Measurements from ENCODE around the gene CENPO.

Gene CENPO

DNA sequence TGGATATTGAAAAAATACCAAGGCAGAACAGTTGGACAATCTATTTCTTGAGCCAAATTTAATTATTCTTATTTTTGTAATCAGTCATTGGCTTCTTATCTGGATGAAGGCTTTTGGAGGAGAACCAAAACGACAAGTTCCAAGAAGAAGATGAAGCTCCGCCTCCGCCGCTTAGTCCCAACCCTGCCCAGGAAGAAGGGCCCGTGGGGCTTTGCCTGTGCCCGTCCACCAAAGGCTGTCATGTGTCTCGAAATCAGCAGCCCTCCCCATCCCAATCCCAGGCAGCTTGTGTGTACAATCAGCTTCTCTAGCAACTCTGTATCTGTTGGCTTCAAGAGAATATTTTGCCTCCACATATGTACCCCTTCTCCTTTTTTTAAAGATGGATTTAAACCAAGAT lies 24.6 kb upstream of the CENPO start:
- TF ChIP-seq REST (IDR thresholded peaks at IDR 0.05; ENCODE audit: insufficient replicate concordance, low read depth), result no peak
- TF ChIP-seq, protein P1, sequence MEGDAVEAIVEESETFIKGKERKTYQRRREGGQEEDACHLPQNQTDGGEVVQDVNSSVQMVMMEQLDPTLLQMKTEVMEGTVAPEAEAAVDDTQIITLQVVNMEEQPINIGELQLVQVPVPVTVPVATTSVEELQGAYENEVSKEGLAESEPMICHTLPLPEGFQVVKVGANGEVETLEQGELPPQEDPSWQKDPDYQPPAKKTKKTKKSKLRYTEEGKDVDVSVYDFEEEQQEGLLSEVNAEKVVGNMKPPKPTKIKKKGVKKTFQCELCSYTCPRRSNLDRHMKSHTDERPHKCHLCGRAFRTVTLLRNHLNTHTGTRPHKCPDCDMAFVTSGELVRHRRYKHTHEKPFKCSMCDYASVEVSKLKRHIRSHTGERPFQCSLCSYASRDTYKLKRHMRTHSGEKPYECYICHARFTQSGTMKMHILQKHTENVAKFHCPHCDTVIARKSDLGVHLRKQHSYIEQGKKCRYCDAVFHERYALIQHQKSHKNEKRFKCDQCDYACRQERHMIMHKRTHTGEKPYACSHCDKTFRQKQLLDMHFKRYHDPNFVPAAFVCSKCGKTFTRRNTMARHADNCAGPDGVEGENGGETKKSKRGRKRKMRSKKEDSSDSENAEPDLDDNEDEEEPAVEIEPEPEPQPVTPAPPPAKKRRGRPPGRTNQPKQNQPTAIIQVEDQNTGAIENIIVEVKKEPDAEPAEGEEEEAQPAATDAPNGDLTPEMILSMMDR (IDR thresholded peaks at IDR 0.05; ENCODE audit: insufficient read depth, low read length), result no peak
- no peak for TF ChIP-seq POLR2AphosphoS5 (IDR thresholded peaks at IDR 0.05; ENCODE audit: low read depth)
- TF ChIP-seq SPI1 (IDR thresholded peaks at IDR 0.05; ENCODE audit: borderline replicate concordance, low read depth), result no peak
- TF ChIP-seq GABPA (IDR thresholded peaks at IDR 0.05; ENCODE audit: low read depth), result no peak
- H3K27ac ChIP-seq (replicated peaks), result no peak overlapping the region
- H3K4me3 ChIP-seq (replicated peaks; ENCODE audit: insufficient read depth, low read length), result no peak overlapping the region
- no peak for DNase-seq (ENCODE audit: low read depth in 1 of 2, low spot score in 1 of 2)
- no peaks in the 10 kb centered on the region for H3K27me3 ChIP-seq (ENCODE audit: insufficient read depth, poor library complexity, severe bottlenecking)

- H3K27ac ChIP-seq (replicated peaks), result no peak overlapping the region
- TF ChIP-seq, protein P1 (IDR thresholded peaks at IDR 0.05; ENCODE audit: insufficient read depth, low read length), result no peak
- TF ChIP-seq POLR2AphosphoS5 (IDR thresholded peaks at IDR 0.05; ENCODE audit: low read depth) (no peak), REST (IDR thresholded peaks at IDR 0.05; ENCODE audit: insufficient replicate concordance, low read depth) (no peak), GABPA (IDR thresholded peaks at IDR 0.05; ENCODE audit: low read depth) (no peak), SPI1 (IDR thresholded peaks at IDR 0.05; ENCODE audit: borderline replicate concordance, low read depth) (no peak)
- no peak for DNase-seq (ENCODE audit: low read depth in 1 of 2, low spot score in 1 of 2)
- H3K4me3 ChIP-seq (replicated peaks; ENCODE audit: insufficient read depth, low read length), result no peak overlapping the region
- no peaks in the 10 kb centered on the region for H3K27me3 ChIP-seq (ENCODE audit: insufficient read depth, poor library complexity, severe bottlenecking)
Observed at GRCh38 chr2:24771061-24771460, 22.2 kb upstream of the CENPO start.

GRCh38 chr2:24771764-24772586 lies 21.2 kb upstream of the CENPO start:
- Histone ChIP-seq H3K27me3 (ENCODE audit: insufficient read depth, poor library complexity, severe bottlenecking) (no peaks in the 10 kb centered on the region), H3K4me3 (replicated peaks; ENCODE audit: insufficient read depth, low read length) (no peak overlapping the region), H3K27ac (replicated peaks) (no peak overlapping the region)
- TF ChIP-seq SPI1 (IDR thresholded peaks at IDR 0.05; ENCODE audit: borderline replicate concordance, low read depth), result no peak
- no peak for TF ChIP-seq REST (IDR thresholded peaks at IDR 0.05; ENCODE audit: insufficient replicate concordance, low read depth)
- TF ChIP-seq, protein P1 (IDR thresholded peaks at IDR 0.05; ENCODE audit: insufficient read depth, low read length), result no peak
- TF ChIP-seq GABPA (IDR thresholded peaks at IDR 0.05; ENCODE audit: low read depth), result no peak
- no peak for TF ChIP-seq POLR2AphosphoS5 (IDR thresholded peaks at IDR 0.05; ENCODE audit: low read depth)
- no peak for DNase-seq (ENCODE audit: low read depth in 1 of 2, low spot score in 1 of 2)
